DMS153 treated with DMSO at 0.1 percent for 48 hours (cell line): ENCODE data around the gene MYT1.
A peak's percentile ranks its signal among the peaks of the same experiment; 100 is the strongest.
"Not testable (repeated sequence)": the region's sequence is repeated elsewhere in the genome, so short reads cannot be mapped to it uniquely, and the experiment has no call there.

Experiments used
- DNase-seq: peaks from one replicate; lab custom pipeline; 2025; ENCODE audit not compliant: unreplicated experiment; lab: John Stamatoyannopoulos, UW

MYT1 gene

GRCh38 chr20:64164123-64164836 lies at the start of gene MYT1:
TSS of gene MYT1 (plus strand) at chr20:64164452. CDS start at chr20:64198862, 34,410 bp downstream.
- peak; percentile 94 for DNase-seq

DNA sequence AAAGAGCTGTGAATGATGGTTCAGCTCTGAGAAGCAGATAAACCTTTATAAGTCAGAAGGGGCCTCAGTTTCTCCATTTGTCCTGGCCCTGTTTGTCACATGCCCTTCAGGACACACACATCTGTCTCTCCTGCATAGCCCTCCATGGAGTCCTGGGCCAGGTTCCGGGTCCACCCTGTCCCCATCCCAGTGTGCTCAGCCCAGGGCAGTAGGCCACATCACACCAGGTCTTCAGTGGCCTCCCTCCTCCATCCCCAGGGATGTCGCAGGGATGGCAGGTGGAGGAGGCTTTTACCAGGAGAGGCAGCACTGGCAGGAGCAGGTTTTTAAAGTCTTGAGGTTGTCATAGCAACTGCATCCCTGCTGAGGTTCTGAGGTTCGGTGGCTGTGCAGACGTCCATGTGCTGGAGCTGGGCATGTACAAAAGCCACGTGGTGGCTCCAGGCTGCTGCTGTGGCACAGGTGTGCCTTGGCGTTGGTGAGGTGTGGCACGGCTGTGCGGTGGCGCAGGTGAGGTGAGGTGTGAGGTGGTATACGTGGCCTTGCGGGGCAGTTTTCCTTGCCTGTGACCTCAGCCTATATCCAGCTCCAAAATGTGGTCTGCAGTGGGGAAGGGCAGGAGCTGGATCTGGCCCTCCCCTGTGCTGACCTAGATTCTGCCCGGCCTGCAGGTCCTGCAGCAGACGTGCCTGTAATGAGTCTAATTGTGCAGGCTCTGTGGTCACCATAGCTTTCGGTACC lies 48.9 kb upstream of the MYT1 start:
- no peak for DNase-seq

DNA sequence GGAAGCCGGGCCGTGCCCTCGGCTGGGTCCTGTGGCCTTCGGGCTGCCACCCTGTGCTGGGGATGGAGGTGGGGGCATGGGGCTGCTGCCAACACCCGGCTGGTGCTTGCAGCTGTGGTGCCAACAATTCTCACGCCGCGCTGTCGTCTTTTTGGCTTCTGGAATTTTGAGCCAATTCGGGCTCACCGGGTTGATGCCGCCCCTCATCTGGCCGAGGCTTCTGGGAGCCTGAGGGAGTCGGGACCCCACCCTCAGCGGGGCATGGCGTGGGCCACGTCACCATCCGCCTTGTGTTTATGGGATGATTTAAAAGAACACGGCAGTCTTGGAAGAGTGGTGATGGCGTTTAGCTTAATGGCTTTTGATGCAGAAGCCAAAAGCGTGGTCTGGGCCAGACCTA lies 48.2 kb upstream of the MYT1 start:
- DNase-seq, result no peak

DNA sequence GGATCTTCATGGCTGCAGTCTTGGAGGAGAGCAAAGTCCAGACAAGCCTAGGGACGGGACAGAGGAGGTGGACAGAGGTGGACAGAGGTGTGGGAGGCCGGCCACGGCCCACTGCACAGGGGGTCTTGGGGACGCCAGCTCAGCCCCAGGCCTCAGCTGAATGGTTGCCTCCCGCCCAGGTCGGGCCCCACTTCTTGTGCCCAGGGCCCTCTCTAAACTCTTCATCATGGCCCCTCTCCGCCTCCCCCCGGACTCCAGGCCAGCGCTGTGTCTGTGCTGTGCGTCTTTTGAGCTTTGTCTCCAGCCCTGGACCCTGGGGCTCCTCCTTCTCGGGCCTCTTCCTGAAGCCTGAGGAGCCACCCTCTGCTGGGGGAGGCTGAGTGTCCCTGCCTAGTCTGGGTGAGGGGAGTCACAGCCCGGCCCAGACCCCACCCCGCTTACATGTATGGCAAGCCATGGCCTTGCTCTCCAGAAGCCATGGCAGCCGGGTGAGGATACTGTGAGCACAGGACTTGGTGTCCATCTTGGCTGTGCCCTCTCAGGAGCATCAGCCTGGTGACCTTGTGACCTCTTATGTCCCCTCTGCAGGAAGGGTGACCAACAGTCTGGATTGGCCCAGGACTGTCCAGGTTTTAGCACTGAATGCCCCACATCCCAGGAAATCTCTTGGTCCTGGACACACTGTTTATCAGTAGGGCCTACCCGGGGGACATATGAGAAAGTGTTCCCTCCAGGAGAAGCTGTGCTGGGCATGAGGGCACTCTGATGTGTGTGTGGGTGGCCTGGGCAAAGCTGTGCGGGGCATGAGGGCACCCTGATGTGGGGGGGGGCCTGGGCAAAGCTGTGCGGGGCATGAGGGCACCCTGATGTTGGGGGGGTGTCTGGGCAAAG lies 47.5 kb upstream of the MYT1 start:
- no peak for DNase-seq

DNA sequence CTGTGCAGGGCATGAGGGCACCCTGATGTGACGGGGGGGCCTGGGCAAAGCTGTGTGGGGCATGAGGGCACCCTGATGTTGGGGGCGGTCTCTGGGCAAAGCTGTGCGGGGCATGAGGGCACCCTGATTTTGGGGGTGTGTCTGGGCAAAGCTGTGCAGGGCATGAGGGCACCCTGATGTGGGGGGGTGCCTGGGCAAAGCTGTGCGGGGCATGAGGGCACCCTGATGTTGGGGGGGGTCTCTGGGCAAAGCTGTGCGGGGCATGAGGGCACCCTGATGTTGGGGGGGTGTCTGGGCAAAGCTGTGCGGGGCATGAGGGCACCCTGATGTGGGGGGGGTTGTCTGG lies 46.8 kb upstream of the MYT1 start:
- not testable (repeated sequence) for DNase-seq

GRCh38 chr20:64119301-64119680 lies 45.0 kb upstream of the MYT1 start:
- DNase-seq, result no peak

DNA sequence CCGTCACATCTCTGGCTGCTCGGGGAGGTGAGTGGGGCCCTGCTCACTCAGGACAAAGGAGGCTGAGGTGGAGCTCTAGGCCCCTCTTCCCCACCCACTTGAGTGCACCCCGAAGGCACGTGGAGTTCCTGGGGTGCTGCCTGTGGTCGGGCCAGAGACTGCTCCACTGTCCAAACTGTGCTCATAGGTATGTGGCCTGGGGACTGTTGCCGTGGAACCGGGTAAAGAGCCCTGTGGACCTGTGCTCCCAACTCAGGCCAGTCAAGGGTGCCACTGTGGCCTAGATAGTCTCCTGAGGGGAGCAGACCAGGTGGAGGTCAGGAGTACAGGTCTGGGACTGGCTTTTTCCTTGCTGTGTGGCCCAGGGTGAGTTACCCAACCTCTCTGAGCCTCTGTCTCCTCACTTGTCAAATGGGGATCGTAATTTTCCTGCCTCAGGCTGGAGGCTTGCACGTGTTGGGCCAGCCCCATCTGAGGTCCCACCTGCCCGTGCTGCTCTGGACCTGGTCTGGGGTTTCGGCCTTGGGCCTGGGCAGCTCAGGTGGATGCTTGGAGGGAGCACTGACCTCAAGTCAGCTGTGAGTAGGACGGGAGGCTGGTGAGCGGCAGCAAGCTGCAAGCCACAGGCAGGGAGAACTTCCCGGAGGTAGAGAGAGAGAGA lies 44.4 kb upstream of the MYT1 start:
- DNase-seq, result no peak

GRCh38 chr20:64121586-64121985 lies 42.7 kb upstream of the MYT1 start:
- DNase-seq, result no peak

DNA sequence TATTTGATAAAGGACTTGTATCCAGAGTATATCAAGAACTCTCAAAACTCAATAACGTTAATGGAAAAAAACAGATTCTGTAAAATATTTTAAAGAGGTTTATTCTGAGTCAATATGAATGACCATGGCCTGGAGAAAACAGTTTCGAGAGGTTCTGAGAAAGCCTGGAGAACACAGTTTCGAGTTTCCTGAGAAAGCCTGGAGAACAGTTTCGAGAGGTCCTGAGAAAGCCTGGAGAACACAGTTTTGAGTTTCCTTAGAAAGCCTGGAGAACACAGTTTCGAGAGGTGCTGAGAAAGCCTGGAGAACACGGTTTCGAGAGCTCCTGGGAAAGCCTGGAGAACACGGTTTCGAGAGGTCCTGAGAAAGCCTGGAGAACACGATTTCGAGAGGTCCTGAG lies 41.3 kb upstream of the MYT1 start:
- DNase-seq, result not testable (repeated sequence)

- DNase-seq, result not testable (repeated sequence)
Measured at GRCh38 chr20:64123517-64123916, 40.7 kb upstream of the MYT1 start.

- DNase-seq, result no peak
Measured at GRCh38 chr20:64129146-64129782, 35.0 kb upstream of the MYT1 start.

GRCh38 chr20:64130271-64130670 lies 34.0 kb upstream of the MYT1 start:
- no peak for DNase-seq

- DNase-seq, result no peak
Measured at GRCh38 chr20:64130876-64131275, 33.4 kb upstream of the MYT1 start.

GRCh38 chr20:64131406-64131805 lies 32.8 kb upstream of the MYT1 start:
- no peak for DNase-seq

GRCh38 chr20:64133951-64134407 lies 30.3 kb upstream of the MYT1 start:
- DNase-seq, result no peak

DNA sequence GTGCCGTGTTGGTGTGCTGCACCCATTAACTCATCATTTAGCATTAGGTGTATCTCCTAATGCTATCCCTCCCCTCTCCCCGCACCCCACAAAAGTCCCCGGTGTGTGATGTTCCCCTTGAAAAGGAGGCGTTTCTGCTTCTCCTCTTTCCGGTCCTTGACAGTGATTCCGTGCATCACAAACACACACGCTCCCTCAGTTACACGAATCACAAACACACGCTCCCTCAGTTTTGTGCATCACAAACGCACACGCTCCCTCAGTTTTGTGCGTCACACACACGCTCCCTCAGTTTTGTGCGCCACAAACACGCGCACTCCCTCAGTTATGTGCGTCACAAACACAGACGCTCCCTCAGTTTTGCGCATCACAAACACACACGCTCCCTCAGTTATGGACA lies 29.5 kb upstream of the MYT1 start:
- not testable (repeated sequence) for DNase-seq

DNA sequence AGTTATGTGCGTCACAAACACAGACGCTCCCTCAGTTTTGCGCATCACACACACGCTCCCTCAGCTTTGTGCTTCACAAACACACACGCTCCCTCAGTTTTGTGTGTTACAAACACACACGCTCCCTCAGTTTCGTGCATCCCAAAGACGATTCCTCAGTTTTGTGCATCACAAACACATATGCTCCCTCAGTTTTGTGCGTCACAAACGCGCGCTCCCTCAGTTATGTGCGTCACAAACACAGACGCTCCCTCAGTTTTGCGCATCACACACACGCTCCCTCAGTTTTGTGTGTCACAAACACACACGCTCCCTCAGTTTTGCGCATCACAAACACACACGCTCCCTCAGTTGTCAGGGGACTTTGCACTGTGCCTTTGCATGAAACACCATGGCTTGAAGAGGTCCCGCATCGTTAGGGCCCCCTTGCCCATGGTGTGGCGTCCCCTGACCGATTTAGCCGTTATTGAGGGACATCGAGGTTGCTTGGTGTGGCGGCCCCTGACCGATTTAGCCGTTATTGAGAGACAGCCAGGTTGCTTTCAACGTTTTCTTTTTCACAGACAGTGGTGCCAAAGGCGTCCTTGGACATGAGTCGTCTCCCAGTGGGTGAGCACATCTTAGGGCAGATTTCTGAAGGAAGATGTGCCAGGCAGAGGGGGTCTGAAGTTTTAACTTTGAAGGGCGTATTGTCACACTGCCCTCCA lies 28.1 kb upstream of the MYT1 start:
- DNase-seq, result no peak

DNA sequence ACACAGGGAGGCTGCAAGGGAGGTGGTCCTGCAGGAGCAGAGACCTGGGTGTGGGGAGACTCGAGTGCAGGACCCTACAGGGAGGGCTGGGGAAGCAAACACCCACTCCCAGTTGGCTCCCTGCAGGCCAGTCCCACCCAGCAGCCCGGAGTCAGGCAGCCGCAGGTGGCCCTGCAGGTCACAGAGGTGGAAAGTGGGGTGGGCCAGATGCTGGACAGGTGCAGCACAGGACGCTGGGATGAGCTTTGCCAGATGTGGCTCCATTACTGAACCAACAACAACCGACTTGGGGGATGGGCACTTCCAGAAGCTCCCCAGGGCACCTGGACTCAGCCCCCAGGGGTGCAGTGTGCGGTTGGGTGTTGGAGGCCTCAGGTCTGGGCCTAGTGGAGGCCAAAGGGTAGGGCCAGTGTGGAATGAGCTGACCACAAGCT lies 26.6 kb upstream of the MYT1 start:
- no peak for DNase-seq

- no peak for DNase-seq
Measured at GRCh38 chr20:64138276-64138815, 25.9 kb upstream of the MYT1 start.
